Measurements from ENCODE around the gene GUCY2C.
"Not testable (repeated sequence)": the region's sequence is repeated elsewhere in the genome, so short reads cannot be mapped to it uniquely, and the experiment has no call there.

The GUCY2C gene

GRCh38 chr12:14696265-14696741 lies at the start of gene GUCY2C:
Gene GUCY2C, minus strand, starts transcription at chr12:14696599. Its CDS starts 151 bp downstream, at chr12:14696448.
- no peak for DNase-seq (ENCODE audit: low read depth)

GRCh38 chr12:14743061-14743460 lies 46.7 kb upstream of the GUCY2C start:
- DNase-seq (ENCODE audit: low read depth), result no peak

DNA sequence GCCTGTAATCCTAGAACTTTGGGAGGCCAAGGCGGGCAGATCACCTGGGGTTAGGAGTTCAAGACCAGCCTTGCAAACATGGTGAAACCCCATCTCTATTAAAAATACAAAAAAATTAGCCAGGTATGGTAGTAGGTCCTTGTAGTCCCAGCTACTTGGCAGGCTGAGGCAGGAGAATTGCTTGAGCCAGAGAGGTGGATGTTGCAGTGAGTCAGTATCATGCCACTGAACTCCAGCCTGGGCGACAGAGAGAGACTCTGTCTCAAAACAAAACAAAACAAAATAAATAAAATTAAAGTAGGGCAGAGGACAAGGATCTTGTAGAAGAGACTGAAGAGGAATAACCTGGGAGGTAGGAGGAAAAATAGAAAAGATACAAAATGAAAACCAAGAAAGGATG lies 45.5 kb upstream of the GUCY2C start:
- DNase-seq (ENCODE audit: low read depth), result no peak

DNA sequence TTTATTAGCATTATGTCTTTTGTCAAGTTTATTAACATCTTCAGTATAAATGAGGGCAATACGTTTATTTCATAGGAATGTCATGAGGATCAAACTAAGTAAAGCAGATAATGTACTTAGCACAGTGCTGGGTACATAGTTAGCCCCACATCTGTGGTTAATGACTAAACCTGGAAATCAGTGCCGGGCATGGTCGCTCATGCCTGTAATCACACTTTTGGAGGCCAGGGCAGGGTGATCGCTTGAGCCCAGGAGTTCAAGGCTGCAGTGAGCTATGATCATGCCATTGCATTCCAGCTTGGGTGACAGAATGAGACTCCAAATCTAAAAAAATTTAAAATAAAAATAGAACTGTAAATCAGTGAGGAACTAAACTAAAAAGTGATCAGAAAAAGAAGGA lies 44.8 kb upstream of the GUCY2C start:
- no peak for DNase-seq (ENCODE audit: low read depth)

DNA sequence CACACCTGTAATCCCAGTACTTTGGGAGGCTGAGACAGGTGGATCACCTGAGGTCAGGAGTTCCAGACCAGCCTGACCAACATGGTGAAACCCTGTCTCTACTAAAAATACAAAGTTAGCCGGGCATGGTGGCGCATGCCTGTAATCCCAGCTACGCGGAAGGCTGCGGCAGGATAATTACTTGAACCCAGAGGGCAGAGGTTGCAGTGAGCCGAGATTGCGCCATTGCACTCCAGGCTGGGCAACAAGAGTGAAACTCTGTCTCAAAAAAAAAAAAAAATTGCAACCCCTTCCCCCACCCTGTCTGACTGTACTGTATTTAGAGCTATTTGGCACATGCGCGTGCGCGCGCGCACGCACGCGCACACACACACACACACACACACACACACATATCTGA lies 40.0 kb upstream of the GUCY2C start:
- DNase-seq (ENCODE audit: low read depth), result not testable (repeated sequence)

GRCh38 chr12:14731821-14732220 lies 35.4 kb upstream of the GUCY2C start:
- DNase-seq (ENCODE audit: low read depth), result no peak

DNA sequence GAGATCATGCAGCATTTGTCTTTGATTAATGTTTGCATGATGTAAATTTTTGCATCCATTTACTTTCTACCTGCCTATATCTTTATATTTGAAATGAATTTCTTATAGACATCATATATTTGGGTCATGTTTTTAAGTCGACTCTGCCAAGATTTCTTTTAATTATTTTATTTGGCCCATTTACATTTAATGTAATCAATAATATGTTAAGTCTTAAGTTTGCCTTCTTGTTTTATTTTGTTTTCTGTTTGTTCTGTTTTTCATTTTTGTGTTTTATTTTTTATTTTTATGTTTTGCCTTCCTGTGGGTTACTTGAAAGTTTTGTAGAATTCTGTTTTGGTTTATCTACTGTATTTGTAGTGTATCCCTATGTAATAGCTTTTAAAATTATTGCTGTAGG lies 33.2 kb upstream of the GUCY2C start:
- no peak for DNase-seq (ENCODE audit: low read depth)

DNA sequence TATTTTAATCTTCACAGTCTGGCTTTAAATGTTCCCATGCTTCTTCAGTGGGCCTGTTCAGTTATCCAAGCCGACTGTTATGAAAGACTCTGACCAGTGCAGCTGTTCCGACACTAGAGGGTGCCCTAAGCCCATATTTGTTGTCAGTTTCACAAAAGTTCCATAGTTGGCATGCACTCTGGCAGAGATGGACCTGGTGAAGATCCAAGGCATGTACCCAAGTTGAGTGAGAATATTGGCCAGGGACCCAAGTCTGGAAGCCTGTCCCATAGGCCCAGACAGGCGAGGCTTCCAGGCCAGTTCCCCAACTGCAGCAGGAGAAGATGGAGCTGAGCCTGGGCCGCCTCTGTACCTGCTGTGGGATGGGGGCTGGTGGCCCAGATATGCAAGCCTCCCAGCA lies 27.4 kb upstream of the GUCY2C start:
- DNase-seq (ENCODE audit: low read depth), result peak; percentile 1

GRCh38 chr12:14716848-14717444 lies 20.5 kb upstream of the GUCY2C start:
- peak; percentile 3 for DNase-seq (ENCODE audit: low read depth)

- no peak for DNase-seq (ENCODE audit: low read depth)
These were observed 18.0 kb upstream of the GUCY2C start for GRCh38 chr12:14714437-14714836.

DNA sequence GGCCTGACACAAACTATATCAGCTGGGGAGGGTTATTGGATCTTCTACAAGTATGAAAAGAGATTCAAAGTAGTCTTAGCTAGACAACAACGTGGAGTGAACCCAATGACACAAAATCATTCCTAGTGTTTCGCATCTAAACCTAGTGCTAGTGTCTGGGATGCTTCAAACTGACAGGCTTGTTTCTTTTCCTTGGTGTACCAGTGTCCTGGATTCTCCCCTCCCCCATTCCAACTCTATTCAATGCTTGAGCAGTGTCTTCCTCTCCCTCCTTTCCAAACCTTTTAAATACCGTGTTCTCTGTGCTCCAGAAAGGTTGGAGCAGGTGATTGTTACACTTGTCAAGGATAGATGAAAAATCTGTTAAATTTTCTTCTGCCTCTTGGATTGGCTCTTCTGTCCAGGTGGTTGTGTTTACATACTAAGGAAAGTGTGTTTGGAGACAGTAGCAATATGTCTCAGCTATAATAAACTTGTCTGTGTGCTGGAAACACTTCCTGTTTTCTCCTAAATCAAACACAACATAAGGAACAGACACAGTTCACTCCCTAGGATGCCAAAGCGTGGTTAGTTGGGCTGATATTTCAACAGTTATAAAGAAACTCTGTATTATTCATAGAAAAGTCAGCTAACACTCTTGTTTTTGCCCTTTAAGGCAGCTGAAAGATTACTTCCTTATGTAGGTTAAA lies 14.4 kb upstream of the GUCY2C start:
- DNase-seq (ENCODE audit: low read depth), result no peak

- DNase-seq (ENCODE audit: low read depth), result no peak
These were observed 5.6 kb upstream of the GUCY2C start for GRCh38 chr12:14701809-14702568.

DNA sequence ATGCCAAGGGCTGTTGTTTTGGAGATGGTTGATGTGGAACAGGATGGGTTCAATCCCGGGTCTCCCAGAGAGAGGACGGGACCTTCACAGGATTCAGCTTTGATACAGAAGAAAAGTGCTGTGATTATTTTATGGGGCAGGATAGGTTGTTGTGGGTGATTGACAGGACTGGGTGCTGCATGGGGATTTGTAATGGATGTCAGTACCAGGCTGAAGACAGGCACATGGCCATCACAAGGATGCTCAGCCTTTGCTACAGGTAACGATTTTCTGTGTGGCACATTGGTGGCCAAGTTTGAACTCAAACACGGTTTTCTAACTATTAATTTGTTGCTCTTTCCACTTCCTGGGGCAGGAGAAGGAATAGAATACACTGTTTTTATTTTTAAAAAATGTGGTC lies 4.5 kb upstream of the GUCY2C start:
- no peak for DNase-seq (ENCODE audit: low read depth)

GRCh38 chr12:14699923-14700322 lies 3.5 kb upstream of the GUCY2C start:
- no peak for DNase-seq (ENCODE audit: low read depth)

GRCh38 chr12:14698555-14698954 lies 2.2 kb upstream of the GUCY2C start:
- DNase-seq (ENCODE audit: low read depth), result no peak

- DNase-seq (ENCODE audit: low read depth), result no peak
These were observed 671 bp downstream of the GUCY2C start for GRCh38 chr12:14695715-14696141.

GRCh38 chr12:14694970-14695369 lies 1.4 kb downstream of the GUCY2C start:
- DNase-seq (ENCODE audit: low read depth), result no peak

DNA sequence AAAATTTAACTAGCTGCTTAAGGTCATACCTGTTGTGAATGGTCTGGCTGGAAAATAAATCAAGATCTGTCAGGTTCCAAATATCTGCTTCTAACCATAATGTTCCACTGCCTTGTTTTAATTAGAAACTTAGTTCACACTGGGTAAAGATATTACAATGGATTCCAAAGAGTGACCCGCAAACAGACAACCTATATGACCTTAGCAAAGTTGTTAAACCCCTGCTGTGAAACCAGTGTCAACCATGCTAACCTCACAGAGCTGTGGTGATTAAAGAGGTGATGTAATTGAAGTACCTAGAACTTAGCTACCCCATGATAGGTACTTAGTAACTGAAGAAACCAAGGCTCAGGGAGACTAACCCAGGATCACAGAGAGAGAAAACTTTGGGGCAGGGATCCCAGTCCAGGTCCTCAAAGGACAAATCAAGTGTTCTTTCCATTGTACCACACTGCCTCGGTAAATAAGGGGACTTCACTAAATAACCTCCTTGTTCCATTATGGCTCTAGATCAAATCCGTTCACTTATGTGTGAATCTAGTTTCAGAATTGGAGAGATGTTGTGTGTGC lies 2.2 kb downstream of the GUCY2C start:
- DNase-seq (ENCODE audit: low read depth), result no peak

- no peak for DNase-seq (ENCODE audit: low read depth)
These were observed 3.3 kb downstream of the GUCY2C start for GRCh38 chr12:14693116-14693515.

- no peak for DNase-seq (ENCODE audit: low read depth)
These were observed 4.8 kb downstream of the GUCY2C start for GRCh38 chr12:14691560-14691959.

DNA sequence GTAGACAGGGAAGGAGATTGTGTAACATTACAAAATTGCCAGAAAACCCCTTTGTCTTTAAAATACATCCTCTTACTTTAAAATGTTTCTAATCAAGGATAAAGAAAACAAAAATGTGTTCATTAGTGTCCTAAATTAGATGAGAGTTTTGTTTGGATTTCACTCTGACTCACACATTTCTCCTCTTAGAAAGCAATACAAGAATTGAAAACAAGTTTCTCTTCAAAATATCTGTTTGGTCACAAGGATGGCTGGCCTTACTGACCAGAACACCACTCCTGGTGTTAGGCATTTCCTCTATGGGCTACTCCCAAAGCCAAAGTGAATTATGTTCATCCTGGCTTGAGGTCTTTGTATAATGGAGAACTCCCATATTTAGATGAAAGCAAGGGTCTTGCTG lies 6.4 kb downstream of the GUCY2C start:
- DNase-seq (ENCODE audit: low read depth), result no peak

GRCh38 chr12:14689144-14689543 lies 7.3 kb downstream of the GUCY2C start:
- no peak for DNase-seq (ENCODE audit: low read depth)

- not testable (repeated sequence) for DNase-seq (ENCODE audit: low read depth)
These were observed 14.2 kb downstream of the GUCY2C start for GRCh38 chr12:14682231-14682630.

Data from non-pigmented ciliary epithelial cell (primary cell).